HL-60 (cell line): Measurements from ENCODE around the gene C4orf36.

Experiments
- DNase-seq, 2 experiments: peaks; one replicate each; pipeline ENCODE4 v3.0.0-alpha.2; 2010 to 2020; ENCODE audit warnings: low read depth in 1 of 2, low spot score in 1 of 2
- H3K27ac ChIP-seq: fragments of 250-450 bp; sonication (Bioruptor Pico); replicated peaks from 2 replicates; pipeline ENCODE4 v1.5.1; 2020; ENCODE audit warnings: mild to moderate bottlenecking, moderate library complexity
- H3K27me3 ChIP-seq: fragments of 250-450 bp; sonication (Bioruptor Pico); 2 replicates; pipeline ENCODE4 v1.5.1; 2021; ENCODE audit warnings: mild to moderate bottlenecking, moderate library complexity; ENCODE audit not compliant: insufficient read depth, poor library complexity, severe bottlenecking
- H3K4me3 ChIP-seq: replicated peaks from 2 replicates; pipeline ENCODE4 v1.5.1; 2011; ENCODE audit warnings: mild to moderate bottlenecking, control low read depth, low read length; ENCODE audit not compliant: insufficient read depth
- GABPA ChIP-seq: IDR thresholded peaks from 2 replicates; pipeline ENCODE4 v1.6.1; 2012; ENCODE audit warnings: low read depth
- POLR2AphosphoS5 ChIP-seq: IDR thresholded peaks from 2 replicates; pipeline ENCODE4 v1.6.1; 2012; ENCODE audit warnings: low read depth
- SPI1 ChIP-seq: IDR thresholded peaks from 2 replicates; pipeline ENCODE4 v1.6.1; 2012; ENCODE audit warnings: low read depth, mild to moderate bottlenecking, borderline replicate concordance
- TF ChIP-seq, protein P1 (sequence below): IDR thresholded peaks from 2 replicates; pipeline ENCODE4 v1.6.1; 2012; ENCODE audit warnings: low read depth; ENCODE audit not compliant: insufficient replicate concordance
- TF ChIP-seq, protein P2 (sequence below): IDR thresholded peaks from one replicate; pipeline ENCODE4 v1.5.1; 2011; ENCODE audit warnings: low read length, control low read depth, inconsistent platforms; ENCODE audit not compliant: insufficient read depth

The C4orf36 gene

DNA sequence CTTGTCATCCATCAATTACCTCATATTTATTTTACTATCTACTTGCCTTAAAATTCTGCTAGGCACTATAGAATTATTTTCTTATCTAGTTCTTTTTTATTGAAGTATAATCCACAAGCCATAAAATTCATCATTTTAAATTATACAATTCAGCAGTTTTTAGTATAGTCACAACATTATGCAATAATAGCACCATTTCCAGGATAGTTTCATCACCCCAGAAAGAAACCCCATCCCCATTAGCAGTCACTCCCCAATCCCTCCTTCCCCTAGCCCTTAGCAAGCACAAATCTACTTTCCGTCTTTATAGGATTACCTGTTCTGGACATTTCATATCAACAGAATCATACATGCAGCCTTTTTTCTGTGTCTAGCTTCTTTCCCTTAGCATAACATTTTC is 58.6 kb downstream of the C4orf36 start:
- no peak for TF ChIP-seq POLR2AphosphoS5
- TF ChIP-seq, protein P1, sequence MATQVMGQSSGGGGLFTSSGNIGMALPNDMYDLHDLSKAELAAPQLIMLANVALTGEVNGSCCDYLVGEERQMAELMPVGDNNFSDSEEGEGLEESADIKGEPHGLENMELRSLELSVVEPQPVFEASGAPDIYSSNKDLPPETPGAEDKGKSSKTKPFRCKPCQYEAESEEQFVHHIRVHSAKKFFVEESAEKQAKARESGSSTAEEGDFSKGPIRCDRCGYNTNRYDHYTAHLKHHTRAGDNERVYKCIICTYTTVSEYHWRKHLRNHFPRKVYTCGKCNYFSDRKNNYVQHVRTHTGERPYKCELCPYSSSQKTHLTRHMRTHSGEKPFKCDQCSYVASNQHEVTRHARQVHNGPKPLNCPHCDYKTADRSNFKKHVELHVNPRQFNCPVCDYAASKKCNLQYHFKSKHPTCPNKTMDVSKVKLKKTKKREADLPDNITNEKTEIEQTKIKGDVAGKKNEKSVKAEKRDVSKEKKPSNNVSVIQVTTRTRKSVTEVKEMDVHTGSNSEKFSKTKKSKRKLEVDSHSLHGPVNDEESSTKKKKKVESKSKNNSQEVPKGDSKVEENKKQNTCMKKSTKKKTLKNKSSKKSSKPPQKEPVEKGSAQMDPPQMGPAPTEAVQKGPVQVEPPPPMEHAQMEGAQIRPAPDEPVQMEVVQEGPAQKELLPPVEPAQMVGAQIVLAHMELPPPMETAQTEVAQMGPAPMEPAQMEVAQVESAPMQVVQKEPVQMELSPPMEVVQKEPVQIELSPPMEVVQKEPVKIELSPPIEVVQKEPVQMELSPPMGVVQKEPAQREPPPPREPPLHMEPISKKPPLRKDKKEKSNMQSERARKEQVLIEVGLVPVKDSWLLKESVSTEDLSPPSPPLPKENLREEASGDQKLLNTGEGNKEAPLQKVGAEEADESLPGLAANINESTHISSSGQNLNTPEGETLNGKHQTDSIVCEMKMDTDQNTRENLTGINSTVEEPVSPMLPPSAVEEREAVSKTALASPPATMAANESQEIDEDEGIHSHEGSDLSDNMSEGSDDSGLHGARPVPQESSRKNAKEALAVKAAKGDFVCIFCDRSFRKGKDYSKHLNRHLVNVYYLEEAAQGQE = no peak
- TF ChIP-seq SPI1 = no peak
- no peak for TF ChIP-seq GABPA
- TF ChIP-seq, protein P2, sequence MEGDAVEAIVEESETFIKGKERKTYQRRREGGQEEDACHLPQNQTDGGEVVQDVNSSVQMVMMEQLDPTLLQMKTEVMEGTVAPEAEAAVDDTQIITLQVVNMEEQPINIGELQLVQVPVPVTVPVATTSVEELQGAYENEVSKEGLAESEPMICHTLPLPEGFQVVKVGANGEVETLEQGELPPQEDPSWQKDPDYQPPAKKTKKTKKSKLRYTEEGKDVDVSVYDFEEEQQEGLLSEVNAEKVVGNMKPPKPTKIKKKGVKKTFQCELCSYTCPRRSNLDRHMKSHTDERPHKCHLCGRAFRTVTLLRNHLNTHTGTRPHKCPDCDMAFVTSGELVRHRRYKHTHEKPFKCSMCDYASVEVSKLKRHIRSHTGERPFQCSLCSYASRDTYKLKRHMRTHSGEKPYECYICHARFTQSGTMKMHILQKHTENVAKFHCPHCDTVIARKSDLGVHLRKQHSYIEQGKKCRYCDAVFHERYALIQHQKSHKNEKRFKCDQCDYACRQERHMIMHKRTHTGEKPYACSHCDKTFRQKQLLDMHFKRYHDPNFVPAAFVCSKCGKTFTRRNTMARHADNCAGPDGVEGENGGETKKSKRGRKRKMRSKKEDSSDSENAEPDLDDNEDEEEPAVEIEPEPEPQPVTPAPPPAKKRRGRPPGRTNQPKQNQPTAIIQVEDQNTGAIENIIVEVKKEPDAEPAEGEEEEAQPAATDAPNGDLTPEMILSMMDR = no peak
- H3K27me3 ChIP-seq = no peaks in the 10 kb centered on the region
- no peak overlapping the region for H3K27ac ChIP-seq
- DNase-seq = no peak
- no peak overlapping the region for H3K4me3 ChIP-seq

DNA sequence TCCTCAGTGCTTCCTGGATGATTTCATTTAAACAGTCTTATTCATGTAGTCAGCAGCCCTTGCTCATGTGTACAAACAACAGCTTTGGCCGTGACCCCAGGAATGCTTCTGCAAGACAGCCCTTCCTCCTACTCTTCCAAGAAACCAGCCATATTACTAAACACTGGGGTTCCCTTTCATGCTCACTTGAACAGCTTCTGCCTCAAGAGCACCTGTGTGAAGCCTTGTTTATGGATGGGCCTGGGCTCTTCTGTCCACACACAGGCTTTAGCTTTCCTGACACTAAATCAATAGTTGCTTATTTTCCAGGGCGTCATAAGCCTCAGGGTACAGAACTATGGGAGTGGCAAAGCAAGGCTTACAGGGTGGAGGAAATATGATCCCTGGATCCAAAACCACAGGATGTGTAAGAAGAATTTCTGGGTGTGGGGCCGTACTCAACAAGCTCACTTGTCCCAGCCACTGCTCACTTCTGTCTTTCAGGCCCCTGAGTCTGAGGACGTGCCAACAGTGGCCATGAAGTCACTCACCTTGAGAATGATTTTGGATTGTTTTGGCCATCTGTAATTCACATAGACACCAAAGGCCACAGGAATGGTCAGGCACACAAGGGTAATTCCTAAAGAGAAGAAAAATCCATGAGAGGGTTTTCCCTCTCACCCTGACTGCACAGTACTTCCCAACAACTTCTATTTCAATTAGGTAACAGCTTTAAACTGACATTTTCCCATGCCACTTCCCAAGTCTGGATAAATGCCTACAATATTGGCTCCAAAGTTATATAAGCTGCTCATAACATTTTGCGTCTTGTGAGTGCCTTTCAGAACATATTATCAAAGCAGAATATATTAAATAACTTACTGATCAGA is 60.7 kb downstream of the C4orf36 start:
- H3K27me3 ChIP-seq = no peaks in the 10 kb centered on the region
- no peak overlapping the region for H3K4me3 ChIP-seq
- TF ChIP-seq POLR2AphosphoS5 = no peak
- no peak for TF ChIP-seq GABPA
- H3K27ac ChIP-seq = no peak overlapping the region
- no peak for DNase-seq
